ENCODE results near the gene BRI3BP.

Gene BRI3BP, protein sequence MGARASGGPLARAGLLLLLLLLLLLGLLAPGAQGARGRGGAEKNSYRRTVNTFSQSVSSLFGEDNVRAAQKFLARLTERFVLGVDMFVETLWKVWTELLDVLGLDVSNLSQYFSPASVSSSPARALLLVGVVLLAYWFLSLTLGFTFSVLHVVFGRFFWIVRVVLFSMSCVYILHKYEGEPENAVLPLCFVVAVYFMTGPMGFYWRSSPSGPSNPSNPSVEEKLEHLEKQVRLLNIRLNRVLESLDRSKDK

DNA sequence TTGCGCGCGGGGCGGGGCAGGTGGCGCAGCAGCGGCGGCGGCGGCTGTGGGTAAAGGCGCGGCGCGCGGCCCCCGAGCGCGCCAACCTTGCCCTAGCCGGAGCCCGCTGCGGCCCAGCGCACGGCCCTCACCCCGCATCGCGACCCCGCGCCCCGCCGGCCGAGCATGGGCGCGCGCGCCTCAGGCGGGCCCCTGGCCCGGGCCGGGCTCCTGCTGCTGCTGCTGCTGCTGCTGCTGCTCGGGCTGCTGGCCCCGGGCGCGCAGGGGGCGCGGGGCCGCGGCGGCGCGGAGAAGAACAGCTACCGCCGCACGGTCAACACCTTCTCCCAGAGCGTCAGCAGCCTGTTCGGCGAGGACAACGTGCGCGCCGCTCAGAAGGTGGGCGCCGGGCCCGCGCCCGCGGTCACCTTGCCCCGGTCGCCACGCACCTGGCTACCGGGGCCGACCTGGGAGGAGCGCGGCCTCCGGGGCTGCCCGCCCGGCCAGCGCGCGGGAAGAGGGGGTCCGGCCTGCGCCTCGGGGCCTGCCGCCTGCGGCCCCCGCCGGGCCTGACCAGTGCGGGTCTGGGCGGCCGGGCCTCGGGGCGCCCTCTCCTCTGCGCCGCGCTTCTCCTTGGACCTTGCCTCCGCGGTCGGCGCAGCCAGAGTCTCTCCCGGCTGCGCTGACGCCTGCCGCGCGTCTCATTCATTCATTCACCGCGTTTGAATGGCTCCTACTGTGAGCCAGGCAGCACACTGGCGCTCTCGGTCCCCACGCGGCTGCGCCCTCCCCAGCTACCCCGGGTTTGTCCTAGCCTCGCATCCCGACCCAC lies at the start of gene BRI3BP:
Gene BRI3BP, plus strand, starts transcription at position 20 of the 811 bp plus-strand sequence. Its CDS starts 146 bp downstream, at position 166.
- peaks cover 7% of the 10 kb centered on the region for H3K9me3 Mint-ChIP-seq
- peaks cover 23% of the 10 kb centered on the region for H3K4me1 Mint-ChIP-seq
- H3K4me3 Mint-ChIP-seq = peak within 1 kb of the TSS; percentile 93
- peaks cover 5% of the 10 kb centered on the region for H3K36me3 Mint-ChIP-seq (ENCODE audit: low read depth)
- peak; percentile 71 for DNase-seq
- peak within 1 kb of the TSS; percentile 31 for H3K27ac Mint-ChIP-seq
- TF ChIP-seq, protein P1, sequence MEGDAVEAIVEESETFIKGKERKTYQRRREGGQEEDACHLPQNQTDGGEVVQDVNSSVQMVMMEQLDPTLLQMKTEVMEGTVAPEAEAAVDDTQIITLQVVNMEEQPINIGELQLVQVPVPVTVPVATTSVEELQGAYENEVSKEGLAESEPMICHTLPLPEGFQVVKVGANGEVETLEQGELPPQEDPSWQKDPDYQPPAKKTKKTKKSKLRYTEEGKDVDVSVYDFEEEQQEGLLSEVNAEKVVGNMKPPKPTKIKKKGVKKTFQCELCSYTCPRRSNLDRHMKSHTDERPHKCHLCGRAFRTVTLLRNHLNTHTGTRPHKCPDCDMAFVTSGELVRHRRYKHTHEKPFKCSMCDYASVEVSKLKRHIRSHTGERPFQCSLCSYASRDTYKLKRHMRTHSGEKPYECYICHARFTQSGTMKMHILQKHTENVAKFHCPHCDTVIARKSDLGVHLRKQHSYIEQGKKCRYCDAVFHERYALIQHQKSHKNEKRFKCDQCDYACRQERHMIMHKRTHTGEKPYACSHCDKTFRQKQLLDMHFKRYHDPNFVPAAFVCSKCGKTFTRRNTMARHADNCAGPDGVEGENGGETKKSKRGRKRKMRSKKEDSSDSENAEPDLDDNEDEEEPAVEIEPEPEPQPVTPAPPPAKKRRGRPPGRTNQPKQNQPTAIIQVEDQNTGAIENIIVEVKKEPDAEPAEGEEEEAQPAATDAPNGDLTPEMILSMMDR (IDR thresholded peaks at IDR 0.05) = no peak
- peaks cover 10% of the 10 kb centered on the region for H3K27me3 Mint-ChIP-seq (ENCODE audit: low read depth, poor library complexity)

DNA sequence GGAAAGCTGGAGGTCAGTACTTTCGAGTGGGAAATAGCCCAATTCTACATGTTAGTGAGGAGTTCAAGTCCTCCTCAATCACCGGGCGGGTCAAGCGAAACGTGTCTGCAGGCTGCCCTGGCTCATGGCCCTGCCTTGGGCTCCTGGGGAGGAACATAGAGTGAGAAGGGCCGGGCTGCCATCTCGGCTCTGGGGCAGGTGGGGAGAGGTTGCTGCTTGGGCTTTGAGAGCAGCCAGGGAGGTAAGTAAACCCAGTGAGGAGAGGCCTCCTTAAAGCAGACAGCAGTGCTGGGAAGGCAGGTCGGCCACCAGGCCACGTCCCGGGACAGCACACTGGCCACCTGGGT lies 47.0 kb upstream of the BRI3BP start:
- peaks cover 35% of the 10 kb centered on the region for H3K36me3 Mint-ChIP-seq (ENCODE audit: low read depth)
- H3K4me1 Mint-ChIP-seq = peaks cover 5% of the 10 kb centered on the region
- H3K27ac Mint-ChIP-seq = no peak overlapping the region

DNA sequence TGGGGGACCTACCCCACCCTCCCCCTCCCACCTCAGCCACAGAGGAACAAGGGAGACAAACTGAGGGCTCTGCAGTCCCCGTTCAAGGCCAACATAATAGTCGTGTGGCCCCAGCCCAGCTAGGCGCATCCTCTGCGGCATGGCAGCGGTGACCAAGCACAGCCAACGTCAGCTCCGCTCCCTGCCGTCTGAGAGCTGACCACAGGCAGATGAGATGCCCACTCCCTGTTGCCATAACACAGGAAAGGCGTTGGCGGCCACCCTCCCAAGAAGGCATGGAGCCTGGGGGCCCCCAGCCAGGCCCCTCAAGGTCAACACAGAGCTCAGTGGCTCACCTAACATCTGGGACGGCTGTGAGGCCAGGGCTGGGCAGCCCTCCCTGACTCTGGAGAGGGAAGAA lies 46.4 kb upstream of the BRI3BP start:
- no peaks in the 10 kb centered on the region for H3K9me3 Mint-ChIP-seq
- peaks cover 5% of the 10 kb centered on the region for H3K4me1 Mint-ChIP-seq
- no peak overlapping the region for H3K27ac Mint-ChIP-seq
- H3K4me3 Mint-ChIP-seq = no peak overlapping the region
- TF ChIP-seq, protein P1 (IDR thresholded peaks at IDR 0.05) = no peak
- no peak for DNase-seq
- H3K36me3 Mint-ChIP-seq (ENCODE audit: low read depth) = peaks cover 36% of the 10 kb centered on the region
- no peaks in the 10 kb centered on the region for H3K27me3 Mint-ChIP-seq (ENCODE audit: low read depth, poor library complexity)

More for the DNA sequence above, 47.0 kb upstream of the BRI3BP start:
- DNase-seq = no peak
- no peak overlapping the region for H3K4me3 Mint-ChIP-seq
- H3K9me3 Mint-ChIP-seq = no peaks in the 10 kb centered on the region
- no peaks in the 10 kb centered on the region for H3K27me3 Mint-ChIP-seq (ENCODE audit: low read depth, poor library complexity)
- TF ChIP-seq, protein P1 (IDR thresholded peaks at IDR 0.05) = no peak

DNA sequence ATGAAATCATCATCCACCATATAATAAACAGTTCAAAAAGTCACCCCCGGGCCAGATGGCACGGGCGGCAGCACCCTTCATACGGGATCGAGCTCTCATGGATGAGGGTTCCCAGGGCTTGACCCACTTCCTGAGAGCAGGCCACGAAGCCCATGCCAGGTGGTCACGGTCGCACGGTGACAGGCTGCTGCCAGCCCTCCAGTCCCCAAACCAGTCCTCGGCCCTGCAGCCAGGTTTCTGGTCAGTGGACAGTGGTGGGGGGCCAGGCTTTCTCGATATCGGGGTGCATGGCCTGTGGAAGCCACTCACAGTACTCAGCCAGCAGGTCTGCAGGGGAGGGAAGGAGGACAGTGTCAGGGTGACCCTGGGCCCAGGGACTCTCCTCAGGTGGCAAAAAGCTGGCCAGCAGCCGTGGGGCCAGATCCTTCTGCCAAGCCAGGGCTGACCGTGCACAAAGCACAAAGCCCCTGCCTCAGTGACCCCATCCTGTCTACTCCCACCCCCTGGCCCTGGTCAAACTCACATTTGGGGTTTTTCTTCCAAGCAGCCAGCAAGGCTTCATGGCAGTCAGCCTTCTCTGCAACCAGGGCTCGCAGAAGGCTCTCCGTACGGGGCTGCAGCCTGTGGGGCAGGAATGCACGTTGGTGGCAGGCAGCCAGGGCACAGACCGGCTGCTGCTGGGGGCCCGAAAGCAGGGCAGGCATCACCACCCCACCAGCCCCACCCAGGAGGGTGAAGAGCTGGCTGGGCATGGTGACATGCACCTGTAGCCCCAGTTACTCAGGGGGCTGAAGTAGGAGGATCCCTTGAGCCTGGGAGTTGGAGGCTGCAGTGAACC lies 45.7 kb upstream of the BRI3BP start:
- Mint-ChIP-seq H3K4me3 (no peak overlapping the region), H3K4me1 (peaks cover 5% of the 10 kb centered on the region), H3K27me3 (ENCODE audit: low read depth, poor library complexity) (no peaks in the 10 kb centered on the region), H3K36me3 (ENCODE audit: low read depth) (peaks cover 36% of the 10 kb centered on the region), H3K9me3 (no peaks in the 10 kb centered on the region), H3K27ac (no peak overlapping the region)
- no peak for DNase-seq
- TF ChIP-seq, protein P1 (IDR thresholded peaks at IDR 0.05) = no peak

DNA sequence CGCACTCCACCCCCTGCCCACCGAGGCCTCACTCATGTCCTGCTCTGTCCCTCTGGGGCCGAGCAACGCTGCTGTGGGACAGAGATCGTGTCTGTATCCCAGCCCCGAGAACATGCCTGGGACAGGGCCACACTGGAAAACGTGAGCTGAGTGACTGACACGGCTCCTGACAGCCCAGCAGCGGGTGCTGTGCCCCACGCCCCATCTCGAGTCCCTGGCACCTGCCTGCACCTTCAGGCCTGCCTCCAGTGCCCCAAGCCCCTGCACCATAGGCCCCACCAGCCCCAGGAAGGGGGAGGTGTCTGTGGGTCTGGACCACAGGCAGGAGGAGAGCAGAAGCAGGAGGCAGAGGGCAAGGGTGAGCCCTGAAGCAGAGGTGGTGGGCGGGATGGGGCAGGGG lies 44.4 kb upstream of the BRI3BP start:
- Mint-ChIP-seq H3K27me3 (ENCODE audit: low read depth, poor library complexity) (no peaks in the 10 kb centered on the region), H3K9me3 (no peaks in the 10 kb centered on the region), H3K4me3 (no peak overlapping the region), H3K36me3 (ENCODE audit: low read depth) (peaks cover 37% of the 10 kb centered on the region), H3K4me1 (peaks cover 5% of the 10 kb centered on the region), H3K27ac (no peak overlapping the region)
- no peak for DNase-seq
- TF ChIP-seq, protein P1 (IDR thresholded peaks at IDR 0.05) = no peak

All from nephron progenitor cell (in vitro differentiated cells).